ENCODE measurements around the gene PIP4K2A.

Gene PIP4K2A

GRCh38 chr10:22665329-22665728 is 49.0 kb downstream of the PIP4K2A start:
- DNase-seq (ENCODE audit: low read depth), result no peak

- no peak for DNase-seq (ENCODE audit: low read depth)
Observed at GRCh38 chr10:22662733-22663330, 51.5 kb downstream of the PIP4K2A start.

GRCh38 chr10:22659866-22660265 is 54.5 kb downstream of the PIP4K2A start:
- DNase-seq (ENCODE audit: low read depth), result no peak

- no peak for DNase-seq (ENCODE audit: low read depth)
Observed at GRCh38 chr10:22658745-22659410, 55.5 kb downstream of the PIP4K2A start.

- DNase-seq (ENCODE audit: low read depth), result no peak
Observed at GRCh38 chr10:22657566-22658225, 56.7 kb downstream of the PIP4K2A start.

GRCh38 chr10:22657024-22657423 is 57.4 kb downstream of the PIP4K2A start:
- DNase-seq (ENCODE audit: low read depth), result no peak

GRCh38 chr10:22656036-22656435 is 58.3 kb downstream of the PIP4K2A start:
- no peak for DNase-seq (ENCODE audit: low read depth)

- DNase-seq (ENCODE audit: low read depth), result no peak
Observed at GRCh38 chr10:22655312-22655981, 58.9 kb downstream of the PIP4K2A start.

GRCh38 chr10:22652988-22653481 is 61.3 kb downstream of the PIP4K2A start:
- no peak for DNase-seq (ENCODE audit: low read depth)

GRCh38 chr10:22651276-22651980 is 63.0 kb downstream of the PIP4K2A start:
- no peak for DNase-seq (ENCODE audit: low read depth)

GRCh38 chr10:22649994-22650393 is 64.4 kb downstream of the PIP4K2A start:
- no peak for DNase-seq (ENCODE audit: low read depth)

GRCh38 chr10:22649390-22649841 is 65.0 kb downstream of the PIP4K2A start:
- no peak for DNase-seq (ENCODE audit: low read depth)

- no peak for DNase-seq (ENCODE audit: low read depth)
Observed at GRCh38 chr10:22648547-22648961, 65.8 kb downstream of the PIP4K2A start.

- DNase-seq (ENCODE audit: low read depth), result no peak
Observed at GRCh38 chr10:22647244-22647643, 67.1 kb downstream of the PIP4K2A start.

- DNase-seq (ENCODE audit: low read depth), result no peak
Observed at GRCh38 chr10:22646388-22646853, 68.0 kb downstream of the PIP4K2A start.

GRCh38 chr10:22644222-22644621 is 70.2 kb downstream of the PIP4K2A start:
- DNase-seq (ENCODE audit: low read depth), result no peak

GRCh38 chr10:22643775-22644174 is 70.6 kb downstream of the PIP4K2A start:
- DNase-seq (ENCODE audit: low read depth), result no peak

GRCh38 chr10:22643116-22643515 is 71.3 kb downstream of the PIP4K2A start:
- no peak for DNase-seq (ENCODE audit: low read depth)

- no peak for DNase-seq (ENCODE audit: low read depth)
Observed at GRCh38 chr10:22641743-22642142, 72.6 kb downstream of the PIP4K2A start.

GRCh38 chr10:22640359-22640758 is 74.0 kb downstream of the PIP4K2A start:
- DNase-seq (ENCODE audit: low read depth), result no peak

- no peak for DNase-seq (ENCODE audit: low read depth)
Observed at GRCh38 chr10:22638863-22639262, 75.5 kb downstream of the PIP4K2A start.

GRCh38 chr10:22637491-22637890 is 76.9 kb downstream of the PIP4K2A start:
- no peak for DNase-seq (ENCODE audit: low read depth)
